Activated CD8-positive, alpha-beta memory T cell treated with anti-CD3 and anti-CD28 coated beads, Interleukin-2, amount 50 U/mL, for 24 hours (primary cell): Measurements from ENCODE around the gene ZDHHC13.

Experiments used
- DNase-seq: peaks from one replicate; pipeline ENCODE4 v3.0.0-alpha.2; 2020; ENCODE audit errors: extremely low read depth

Gene ZDHHC13

GRCh38 chr11:19204836-19205235 lies 87.9 kb downstream of the ZDHHC13 start:
- no peak for DNase-seq

GRCh38 chr11:19208181-19208580 lies 91.2 kb downstream of the ZDHHC13 start:
- no peak for DNase-seq

GRCh38 chr11:19208959-19209546 lies 92.1 kb downstream of the ZDHHC13 start:
- DNase-seq, result no peak

- DNase-seq, result no peak
Observed at GRCh38 chr11:19209617-19210370, 92.8 kb downstream of the ZDHHC13 start.

GRCh38 chr11:19216021-19216420 lies 99.1 kb downstream of the ZDHHC13 start:
- DNase-seq, result no peak

- DNase-seq, result no peak
Observed at GRCh38 chr11:19216709-19217374, 99.9 kb downstream of the ZDHHC13 start.

GRCh38 chr11:19218216-19218615 lies 101.2 kb downstream of the ZDHHC13 start:
- DNase-seq, result no peak

- DNase-seq, result no peak
Observed at GRCh38 chr11:19218786-19219460, 102.0 kb downstream of the ZDHHC13 start.

- DNase-seq, result no peak
Observed at GRCh38 chr11:19220903-19221724, 104.1 kb downstream of the ZDHHC13 start.

- DNase-seq, result no peak
Observed at GRCh38 chr11:19225123-19225522, 108.2 kb downstream of the ZDHHC13 start.

GRCh38 chr11:19225581-19225980 lies 108.6 kb downstream of the ZDHHC13 start:
- DNase-seq, result no peak
